ENCODE results near the gene RFX8. TPM values are rescaled to one million over a fixed set of nuclear protein-coding genes. Genes with fewer than 3 reads are reported as not detected.
"Not testable (repeated sequence)": the region's sequence is repeated elsewhere in the genome, so short reads cannot be mapped to it uniquely, and the experiment has no call there.

Gene RFX8
- polyA plus RNA-seq, 3 donors, result not detected

DNA sequence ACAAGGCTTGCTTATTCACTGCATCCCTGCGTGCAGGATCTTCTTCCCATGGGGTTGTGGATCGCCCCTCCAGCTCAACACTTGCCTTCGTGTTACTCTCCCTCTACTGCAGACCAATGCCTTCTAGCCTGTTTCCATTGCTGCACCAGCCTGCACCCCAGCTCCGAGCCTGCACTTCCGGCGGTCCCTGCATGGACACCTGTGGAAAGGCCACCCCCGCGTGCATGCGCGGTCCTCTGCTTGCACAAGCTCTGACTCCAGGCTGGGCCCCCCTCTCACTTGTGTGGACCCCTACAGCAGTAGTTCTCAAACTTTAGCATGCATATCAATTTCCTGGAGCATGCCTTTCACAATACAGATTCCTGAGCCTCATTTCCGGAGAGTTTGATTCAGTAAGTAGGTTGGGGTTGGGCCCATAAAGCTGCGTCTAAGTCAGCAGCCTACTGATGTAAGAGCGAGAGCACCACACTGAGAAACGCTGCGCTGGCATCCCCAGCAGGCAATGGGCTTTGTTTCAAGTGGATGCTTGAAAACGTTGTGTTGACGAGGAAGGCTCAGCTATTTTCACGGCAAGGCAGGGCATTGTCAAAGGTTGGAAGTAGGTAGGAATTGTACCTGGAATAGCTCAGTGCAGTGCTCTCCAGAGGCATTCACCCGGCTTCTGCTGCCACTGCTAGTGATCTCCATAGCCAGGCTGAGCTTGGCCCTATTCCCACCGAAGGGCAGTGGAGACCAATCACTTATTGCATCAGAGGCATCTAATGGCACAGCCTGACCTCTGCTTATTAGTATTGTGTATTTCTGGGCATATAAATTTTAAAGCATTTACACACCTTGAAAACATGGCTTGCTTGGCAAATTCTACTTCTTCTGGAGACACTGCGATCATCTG is 120.2 kb downstream of the RFX8 start:
- 96% methylated on average over 16 of the region's 21 CpGs for WGBS (ENCODE audit: insufficient coverage)
- intact Hi-C loops (cut with micrococcal nuclease), result no loop called here
- H4K20me1 ChIP-seq (ENCODE audit: insufficient read depth, low read length), result no peaks in the 10 kb centered on the region
- no peaks in the 10 kb centered on the region for H3K9me3 ChIP-seq (replicated peaks in 1 of 2; ENCODE audit: control insufficient read depth in 1 of 2, insufficient read depth in 1 of 2, low read length in 2 of 2)
- H3K9ac ChIP-seq (ENCODE audit: insufficient read depth, low read length, poor library complexity, severe bottlenecking), result no peak overlapping the region
- no peaks in the 10 kb centered on the region for H3K4me1 ChIP-seq (ENCODE audit: control insufficient read depth in 1 of 2, insufficient read depth in 2 of 2, low read length in 2 of 2)
- H3K4me1 Mint-ChIP-seq, result peaks cover 8% of the 10 kb centered on the region
- TF ChIP-seq, protein P1, sequence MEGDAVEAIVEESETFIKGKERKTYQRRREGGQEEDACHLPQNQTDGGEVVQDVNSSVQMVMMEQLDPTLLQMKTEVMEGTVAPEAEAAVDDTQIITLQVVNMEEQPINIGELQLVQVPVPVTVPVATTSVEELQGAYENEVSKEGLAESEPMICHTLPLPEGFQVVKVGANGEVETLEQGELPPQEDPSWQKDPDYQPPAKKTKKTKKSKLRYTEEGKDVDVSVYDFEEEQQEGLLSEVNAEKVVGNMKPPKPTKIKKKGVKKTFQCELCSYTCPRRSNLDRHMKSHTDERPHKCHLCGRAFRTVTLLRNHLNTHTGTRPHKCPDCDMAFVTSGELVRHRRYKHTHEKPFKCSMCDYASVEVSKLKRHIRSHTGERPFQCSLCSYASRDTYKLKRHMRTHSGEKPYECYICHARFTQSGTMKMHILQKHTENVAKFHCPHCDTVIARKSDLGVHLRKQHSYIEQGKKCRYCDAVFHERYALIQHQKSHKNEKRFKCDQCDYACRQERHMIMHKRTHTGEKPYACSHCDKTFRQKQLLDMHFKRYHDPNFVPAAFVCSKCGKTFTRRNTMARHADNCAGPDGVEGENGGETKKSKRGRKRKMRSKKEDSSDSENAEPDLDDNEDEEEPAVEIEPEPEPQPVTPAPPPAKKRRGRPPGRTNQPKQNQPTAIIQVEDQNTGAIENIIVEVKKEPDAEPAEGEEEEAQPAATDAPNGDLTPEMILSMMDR (IDR thresholded peaks at IDR 0.05), result no peak
- H3K27me3 Mint-ChIP-seq (ENCODE audit: low read depth in 3 of 3), result peaks cover 0 to 3% (median 1%) of the 10 kb centered on the region in 3 donors
- no peaks in the 10 kb centered on the region for H3K27me3 ChIP-seq (ENCODE audit: control insufficient read depth in 2 of 2, insufficient read depth in 2 of 2, low read length in 2 of 2)
- no peak for DNase-seq
- peak overlapping the region in 1 of 7 donors; percentile 51 for H3K27ac Mint-ChIP-seq
- peaks cover 0 to 2% (median 0%) of the 10 kb centered on the region in 7 donors for H3K9me3 Mint-ChIP-seq
- H2AFZ ChIP-seq (ENCODE audit: insufficient read depth, low read depth, low read length, poor library complexity, severe bottlenecking), result no peak overlapping the region
- no peaks in the 10 kb centered on the region for H3K36me3 ChIP-seq (replicated peaks in 1 of 2; ENCODE audit: control insufficient read depth in 1 of 2, insufficient read depth in 2 of 2, low read length in 2 of 2)
- no peak overlapping the region for H3K4me3 Mint-ChIP-seq
- no peak overlapping the region for H3K4me3 ChIP-seq (replicated peaks in 1 of 3; ENCODE audit: low read depth in 2 of 3, low read length in 3 of 3)
- no peaks in the 10 kb centered on the region for H3K36me3 Mint-ChIP-seq
- H3K79me2 ChIP-seq (ENCODE audit: insufficient read depth, low read length), result no peaks in the 10 kb centered on the region
- H3K4me2 ChIP-seq (replicated peaks; ENCODE audit: extremely low read depth, low read length, poor library complexity, severe bottlenecking), result no peak overlapping the region
- H3K27ac ChIP-seq (ENCODE audit: low read depth in 1 of 2, low read length in 2 of 2), result no peak overlapping the region

DNA sequence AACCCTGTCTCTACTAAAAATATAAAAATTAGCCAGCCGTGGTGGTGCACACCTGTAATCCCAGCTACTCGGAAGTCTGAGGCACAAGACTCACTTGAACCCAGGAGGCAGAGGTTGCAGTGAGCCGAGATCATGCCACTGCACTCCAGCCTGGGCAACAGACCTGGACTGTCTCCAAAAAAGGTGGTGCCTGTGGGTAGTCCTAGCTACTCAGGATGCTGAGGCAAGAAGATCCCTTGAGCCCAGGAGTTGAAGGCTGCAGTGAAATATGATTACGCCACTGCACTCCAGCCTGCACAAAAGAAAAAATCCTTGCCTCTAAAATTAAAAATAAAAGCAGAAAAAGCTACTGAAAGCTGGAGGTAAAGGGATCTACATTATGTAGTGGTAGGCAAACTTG is 122.3 kb downstream of the RFX8 start:
- H3K4me3 Mint-ChIP-seq; H4K20me1 ChIP-seq (ENCODE audit: insufficient read depth, low read length); H3K4me1 ChIP-seq (ENCODE audit: control insufficient read depth in 1 of 2, insufficient read depth in 2 of 2, low read length in 2 of 2); H3K79me2 ChIP-seq (ENCODE audit: insufficient read depth, low read length); H3K9me3 Mint-ChIP-seq; H3K36me3 ChIP-seq (replicated peaks in 1 of 2; ENCODE audit: control insufficient read depth in 1 of 2, insufficient read depth in 2 of 2, low read length in 2 of 2); H2AFZ ChIP-seq (ENCODE audit: insufficient read depth, low read depth, low read length, poor library complexity, severe bottlenecking); intact Hi-C loops (cut with micrococcal nuclease); H3K27me3 ChIP-seq (ENCODE audit: control insufficient read depth in 2 of 2, insufficient read depth in 2 of 2, low read length in 2 of 2); H3K27me3 Mint-ChIP-seq (ENCODE audit: low read depth in 3 of 3); H3K9ac ChIP-seq (ENCODE audit: insufficient read depth, low read length, poor library complexity, severe bottlenecking); H3K36me3 Mint-ChIP-seq; H3K4me2 ChIP-seq (replicated peaks; ENCODE audit: extremely low read depth, low read length, poor library complexity, severe bottlenecking); H3K27ac ChIP-seq (ENCODE audit: low read depth in 1 of 2, low read length in 2 of 2); H3K4me3 ChIP-seq (replicated peaks in 1 of 3; ENCODE audit: low read depth in 2 of 3, low read length in 3 of 3); H3K9me3 ChIP-seq (replicated peaks in 1 of 2; ENCODE audit: control insufficient read depth in 1 of 2, insufficient read depth in 1 of 2, low read length in 2 of 2); DNase-seq: not testable (repeated sequence)
- Mint-ChIP-seq H3K4me1 (peaks cover 11% of the 10 kb centered on the region), H3K27ac (peak overlapping the region in 1 of 7 donors; percentile 50)
- 91% methylated on average over 3 of the region's 4 CpGs for WGBS (ENCODE audit: insufficient coverage)
